NCI-H1092 (cell line): ENCODE measurements around the gene ZFYVE19.

Experiments
- DNase-seq: peaks from one replicate; lab custom pipeline; 2025; lab: John Stamatoyannopoulos, UW

Gene ZFYVE19

GRCh38 chr15:40815042-40815698, 8.3 kb downstream of the ZFYVE19 start:
- DNase-seq: peak; percentile 22

GRCh38 chr15:40819048-40819447, 12.2 kb downstream of the ZFYVE19 start:
- no peak for DNase-seq

GRCh38 chr15:40821195-40821594, 14.3 kb downstream of the ZFYVE19 start:
- no peak for DNase-seq

- no peak for DNase-seq
Observed at GRCh38 chr15:40823572-40824343, 16.9 kb downstream of the ZFYVE19 start.

GRCh38 chr15:40825661-40826422, 19.0 kb downstream of the ZFYVE19 start:
- DNase-seq: no peak

GRCh38 chr15:40826423-40827075, 19.7 kb downstream of the ZFYVE19 start:
- no peak for DNase-seq

GRCh38 chr15:40828447-40829036, 21.7 kb downstream of the ZFYVE19 start, which contains the start of gene PPP1R14D:
Gene PPP1R14D (minus strand): TSS chr15:40828708. CDS start chr15:40828641, 67 bp downstream.
- DNase-seq: no peak

GRCh38 chr15:40829115-40829514, 22.2 kb downstream of the ZFYVE19 start:
- DNase-seq: no peak

GRCh38 chr15:40830884-40831283, 24.0 kb downstream of the ZFYVE19 start:
- peak; percentile 87 for DNase-seq

- DNase-seq: no peak
Observed at GRCh38 chr15:40831861-40832260, 25.0 kb downstream of the ZFYVE19 start.

GRCh38 chr15:40832903-40833302, 26.0 kb downstream of the ZFYVE19 start:
- no peak for DNase-seq

GRCh38 chr15:40836020-40836419, 29.1 kb downstream of the ZFYVE19 start:
- DNase-seq: no peak

GRCh38 chr15:40838756-40839155, 31.9 kb downstream of the ZFYVE19 start:
- no peak for DNase-seq

- DNase-seq: no peak
Observed at GRCh38 chr15:40841741-40842140, 34.9 kb downstream of the ZFYVE19 start.

GRCh38 chr15:40843261-40843884, 36.5 kb downstream of the ZFYVE19 start:
- DNase-seq: no peak

GRCh38 chr15:40843885-40844695, 37.2 kb downstream of the ZFYVE19 start, which contains the start of gene SPINT1:
Gene SPINT1 (plus strand): TSS chr15:40844048. CDS start chr15:40844555, 507 bp downstream.
- no peak for DNase-seq

- DNase-seq: no peak
Observed at GRCh38 chr15:40844696-40845030, 37.8 kb downstream of the ZFYVE19 start.

GRCh38 chr15:40845036-40845435, 38.1 kb downstream of the ZFYVE19 start:
- DNase-seq: no peak

GRCh38 chr15:40845511-40846284, 38.8 kb downstream of the ZFYVE19 start:
- no peak for DNase-seq

- no peak for DNase-seq
Observed at GRCh38 chr15:40846841-40847222, 39.9 kb downstream of the ZFYVE19 start.
